Thymus (tissue), 11 donors: ENCODE data around the gene PCK1. TPM values are rescaled to one million over a fixed set of nuclear protein-coding genes. Genes with fewer than 3 reads are reported as not detected.
A peak's percentile ranks its signal among the peaks of the same experiment; 100 is the strongest.

Source experiments
- DNase-seq, 9 donors: peaks; one replicate each; pipeline ENCODE4 v3.0.0-alpha.2; 2013; ENCODE audit warnings: low spot score in 9 of 9, low read depth in 6 of 9, missing footprints in 1 of 9
- H3K27ac ChIP-seq, 2 donors: one replicate each; pipeline ENCODE4 v1.5.1; 2013; ENCODE audit warnings: control low read depth in 1 of 2, low read depth in 1 of 2, low read length in 1 of 2, mild to moderate bottlenecking in 1 of 2, moderate library complexity in 1 of 2
- H3K27me3 ChIP-seq, 2 donors: one replicate each; pipeline ENCODE4 v1.5.1; 2013; ENCODE audit warnings: low read length in 1 of 2; ENCODE audit not compliant: control insufficient read depth in 2 of 2, insufficient read depth in 1 of 2
- H3K36me3 ChIP-seq, 2 donors: one replicate each; pipeline ENCODE4 v1.5.1; 2013; ENCODE audit warnings: low read length in 1 of 2, mild to moderate bottlenecking in 1 of 2, moderate library complexity in 1 of 2; ENCODE audit not compliant: control insufficient read depth in 2 of 2, insufficient read depth in 2 of 2
- H3K4me1 ChIP-seq, 2 donors: one replicate each; pipeline ENCODE4 v1.5.1; 2013; ENCODE audit warnings: low read length in 2 of 2; ENCODE audit not compliant: control insufficient read depth in 2 of 2, insufficient read depth in 2 of 2
- H3K4me3 ChIP-seq, 2 donors: one replicate each; pipeline ENCODE4 v1.5.1; 2013; ENCODE audit warnings: low read length in 2 of 2, control low read depth in 1 of 2, mild to moderate bottlenecking in 1 of 2
- H3K9me3 ChIP-seq, 2 donors: one replicate each; pipeline ENCODE4 v1.5.1; 2013; ENCODE audit warnings: low read length in 1 of 2, mild to moderate bottlenecking in 1 of 2; ENCODE audit not compliant: control insufficient read depth in 2 of 2, insufficient read depth in 1 of 2
- WGBS: extraction: QIAGEN DNeasy Blood & Tissue Kit; methylation state at CpG from one replicate; pipeline ENCODE4 v1.1.7; 2013; 5-methylcytosine and 5-hydroxymethylcytosine counted together
- polyA plus RNA-seq: library from polyadenylated mRNA; stranded (reverse); fragments of 200-250 nt; gene quantifications from one replicate; pipeline ENCODE4 v1.2.3, GENCODE V29; 2013
- total RNA-seq: library from RNA; stranded (reverse); fragments of 120-200 nt; gene quantifications from one replicate; pipeline ENCODE4 v1.2.4, GENCODE V29; 2013
- donor health status: healthy.

The PCK1 gene
- total and polyA plus RNA-seq, 2 donors = 0.19 to 0.30 TPM

DNA sequence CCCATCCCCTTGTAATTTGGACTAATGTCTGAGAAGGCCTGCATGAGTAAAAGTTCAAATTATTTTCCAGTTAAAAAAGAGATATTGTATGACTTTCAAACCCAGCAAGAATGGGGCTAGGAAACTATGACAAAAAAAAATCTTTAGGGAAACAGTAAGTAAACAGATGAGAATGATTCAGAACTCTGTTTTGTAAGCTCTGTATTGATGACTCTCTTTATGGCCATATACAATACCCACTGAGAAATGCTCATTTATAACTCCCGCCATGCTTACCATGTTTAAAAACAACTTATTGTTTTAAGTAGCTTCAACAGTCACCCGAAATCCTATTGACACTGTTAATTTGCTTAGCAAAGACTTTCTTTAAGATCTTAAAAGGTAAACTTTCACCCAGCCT is 17.2 kb upstream of the PCK1 start:
- Histone ChIP-seq H3K36me3 (no peaks in the 10 kb centered on the region), H3K9me3 (no peaks in the 10 kb centered on the region), H3K4me3 (no peak overlapping the region), H3K4me1 (no peaks in the 10 kb centered on the region), H3K27me3 (peaks cover 0 to 2% of the 10 kb centered on the region in 2 donors), H3K27ac (no peak overlapping the region)
- DNase-seq = no peak
- WGBS = 49% methylated on average over 2 of the region's 2 CpGs

DNA sequence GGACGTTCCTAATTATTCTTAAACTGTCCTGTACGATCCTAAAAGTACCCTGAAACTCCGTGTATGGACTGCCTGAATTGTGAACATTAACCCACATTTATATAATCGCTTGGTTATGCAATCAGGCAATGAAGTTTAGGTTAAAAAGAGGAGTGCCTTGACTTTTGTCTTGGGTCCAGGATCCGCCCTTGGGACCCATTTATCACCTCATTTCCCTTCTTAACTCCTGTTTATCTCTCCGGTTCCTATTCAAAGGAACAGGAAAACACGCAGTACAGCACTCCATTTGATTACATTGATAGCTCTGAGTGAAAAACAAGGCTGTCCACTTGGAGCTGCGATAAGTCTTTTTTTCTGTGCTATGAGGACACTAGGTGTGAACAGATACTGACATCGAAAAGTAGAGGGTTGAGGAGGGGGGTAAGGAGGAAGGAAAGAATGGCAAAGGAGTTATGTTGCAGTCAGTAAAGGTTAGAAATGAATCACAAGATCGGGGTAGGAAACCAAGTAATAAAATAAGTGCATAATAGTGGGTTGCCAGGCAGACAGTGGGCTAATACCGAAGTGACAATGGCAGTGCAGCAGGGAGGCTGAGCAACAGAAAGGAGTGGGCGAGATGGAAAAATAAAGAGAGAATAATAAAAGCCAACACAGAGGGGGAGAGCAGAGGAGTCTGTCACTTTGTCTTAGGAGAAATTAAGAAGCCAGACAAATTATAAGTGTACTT is 15.9 kb upstream of the PCK1 start:
- H3K4me1 ChIP-seq = no peaks in the 10 kb centered on the region
- DNase-seq = no peak
- no peaks in the 10 kb centered on the region for H3K36me3 ChIP-seq
- H3K27me3 ChIP-seq = peaks cover 0 to 2% of the 10 kb centered on the region in 2 donors
- WGBS = 73% methylated on average over 12 of the region's 12 CpGs
- no peak overlapping the region for H3K27ac ChIP-seq
- no peak overlapping the region for H3K4me3 ChIP-seq
- no peaks in the 10 kb centered on the region for H3K9me3 ChIP-seq

DNA sequence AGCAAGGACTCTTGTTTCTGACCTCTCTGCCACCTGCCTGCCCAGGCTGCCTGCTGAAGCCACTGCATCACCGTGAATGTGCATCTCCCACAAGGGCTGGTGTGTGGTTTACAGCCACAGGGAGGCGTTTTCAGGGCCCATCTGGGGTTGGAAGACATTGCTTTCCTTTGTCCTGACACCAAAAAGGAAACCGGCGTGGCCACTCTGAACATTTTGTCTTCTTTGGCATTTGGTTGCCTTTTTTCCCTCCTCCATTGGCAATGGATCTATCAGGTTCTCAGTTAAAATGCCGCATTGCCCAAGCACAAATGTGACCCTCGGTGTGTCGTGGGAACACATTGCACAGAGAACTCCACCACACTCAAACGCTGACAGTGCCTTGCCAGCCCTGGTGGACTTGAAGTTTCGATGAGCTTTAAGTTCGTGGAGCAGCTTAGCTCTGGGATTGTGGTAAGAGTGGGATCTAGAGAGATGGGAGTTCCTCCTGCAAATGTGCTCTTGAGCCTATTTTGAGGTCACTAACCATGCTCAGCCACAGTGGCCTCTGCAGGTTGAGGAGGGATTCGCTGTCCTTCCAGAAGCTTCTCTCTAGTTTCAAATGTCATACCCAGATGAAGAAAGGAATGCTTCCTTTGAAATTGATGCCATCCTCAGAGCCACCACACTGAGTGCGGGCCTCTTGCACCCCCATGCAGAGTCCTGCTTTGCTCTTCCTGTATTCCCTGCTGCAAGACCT is 14.8 kb upstream of the PCK1 start:
- Histone ChIP-seq H3K36me3 (no peaks in the 10 kb centered on the region), H3K9me3 (no peaks in the 10 kb centered on the region), H3K4me1 (no peaks in the 10 kb centered on the region), H3K4me3 (no peak overlapping the region), H3K27me3 (peaks cover 0 to 2% of the 10 kb centered on the region in 2 donors), H3K27ac (no peak overlapping the region)
- 88% methylated on average over 12 of the region's 12 CpGs for WGBS
- DNase-seq = no peak

DNA sequence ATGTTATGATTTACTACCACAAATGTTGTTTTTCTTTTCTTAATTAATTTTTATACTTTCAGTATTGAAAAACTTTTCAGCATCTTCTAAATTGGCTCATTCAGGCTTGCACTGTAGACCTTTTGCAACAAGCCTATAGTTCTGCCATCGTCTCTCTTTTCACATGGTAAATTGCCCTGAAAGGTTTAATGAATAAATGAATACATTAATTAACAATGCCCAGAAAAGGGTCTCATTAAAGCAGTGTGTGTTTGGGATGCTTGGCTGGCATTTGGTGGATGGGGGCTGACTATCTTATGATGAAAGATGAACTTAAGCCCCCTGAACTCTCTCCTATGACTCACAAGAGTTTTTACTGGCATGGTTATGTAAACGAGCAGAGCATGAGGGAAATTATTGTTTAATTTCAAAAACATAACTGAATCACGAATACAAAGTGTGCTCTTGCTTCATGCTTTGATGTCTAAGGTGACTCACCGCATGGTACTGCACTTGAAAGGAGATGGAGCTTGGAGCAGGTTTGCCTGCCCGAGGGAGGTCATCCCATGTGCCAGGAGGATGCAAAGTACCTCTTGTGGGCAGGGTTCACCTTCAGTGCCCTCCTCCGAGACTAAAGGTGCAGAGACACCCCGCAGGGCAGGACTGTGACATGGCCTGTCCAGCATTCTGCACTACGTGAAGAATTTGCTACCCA is 13.8 kb upstream of the PCK1 start:
- WGBS = 91% methylated on average over 8 of the region's 8 CpGs
- no peak for DNase-seq
- Histone ChIP-seq H3K9me3 (no peaks in the 10 kb centered on the region), H3K27me3 (peaks cover 0 to 2% of the 10 kb centered on the region in 2 donors), H3K27ac (no peak overlapping the region), H3K36me3 (no peaks in the 10 kb centered on the region), H3K4me3 (no peak overlapping the region), H3K4me1 (no peaks in the 10 kb centered on the region)

DNA sequence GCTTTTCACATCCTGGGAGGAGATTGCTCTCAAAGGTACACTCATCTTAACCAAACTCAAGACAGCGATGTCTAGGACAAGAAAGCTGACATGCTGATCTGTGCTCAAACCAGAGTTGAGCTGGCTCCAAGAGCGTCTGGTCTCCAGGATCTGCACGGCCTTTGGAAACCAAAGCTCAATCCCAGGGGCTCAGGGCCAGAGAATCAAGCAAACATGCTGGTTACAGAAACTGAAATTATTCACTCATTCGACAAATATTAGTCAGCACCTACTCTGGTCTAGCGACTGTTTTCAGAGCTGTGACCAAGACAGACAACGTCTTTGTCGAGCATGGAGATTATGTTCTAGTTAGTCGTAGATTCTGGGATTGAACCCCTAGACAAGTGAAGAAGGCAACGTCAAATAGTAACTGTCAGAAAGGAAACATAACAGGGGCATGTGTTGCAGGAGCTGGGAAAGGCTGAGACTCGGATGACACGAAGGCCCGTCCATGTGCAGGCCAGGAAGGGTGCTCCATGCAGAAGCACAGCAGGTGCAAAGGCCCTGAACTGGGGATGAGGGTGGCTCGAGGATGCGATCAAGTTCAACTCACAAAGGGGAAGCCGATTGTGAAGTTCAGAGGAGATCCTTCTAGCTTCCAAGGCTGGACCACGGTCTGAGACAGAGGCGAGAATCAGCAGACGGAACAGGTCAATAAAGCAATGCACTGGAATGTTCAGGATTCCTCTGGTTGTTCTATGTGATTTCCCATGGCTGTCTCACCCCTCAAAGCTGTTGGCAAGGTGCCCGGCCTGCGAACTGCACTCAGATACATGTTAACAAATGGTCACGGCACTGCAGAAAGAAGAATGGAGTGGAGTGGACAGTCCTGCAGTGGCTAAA is 12.5 kb upstream of the PCK1 start:
- Histone ChIP-seq H3K36me3 (no peaks in the 10 kb centered on the region), H3K4me1 (no peaks in the 10 kb centered on the region), H3K9me3 (no peaks in the 10 kb centered on the region), H3K27me3 (peaks cover 0 to 2% of the 10 kb centered on the region in 2 donors), H3K4me3 (no peak overlapping the region), H3K27ac (peak overlapping the region; percentile 2 to 15)
- WGBS = 92% methylated on average over 21 of the region's 21 CpGs
- DNase-seq = no peak

- no peaks in the 10 kb centered on the region for H3K9me3 ChIP-seq
- no peak overlapping the region for H3K27ac ChIP-seq
- H3K27me3 ChIP-seq = peaks cover 0 to under 1% of the 10 kb centered on the region in 2 donors
- DNase-seq = no peak
- 99% methylated on average over 6 of the region's 6 CpGs for WGBS
- no peaks in the 10 kb centered on the region for H3K36me3 ChIP-seq
- no peaks in the 10 kb centered on the region for H3K4me1 ChIP-seq
- H3K4me3 ChIP-seq = no peak overlapping the region
These were observed 8.4 kb upstream of the PCK1 start for GRCh38 chr20:57552471-57552870.

- H3K27me3 ChIP-seq = peaks cover 0 to 3% of the 10 kb centered on the region in 2 donors
- H3K4me3 ChIP-seq = no peak overlapping the region
- no peaks in the 10 kb centered on the region for H3K9me3 ChIP-seq
- no peaks in the 10 kb centered on the region for H3K36me3 ChIP-seq
- no peak overlapping the region for H3K27ac ChIP-seq
- 93% methylated on average over 11 of the region's 11 CpGs for WGBS
- no peaks in the 10 kb centered on the region for H3K4me1 ChIP-seq
- DNase-seq = no peak
These were observed 7.4 kb upstream of the PCK1 start for GRCh38 chr20:57553376-57554018.

GRCh38 chr20:57555457-57556184 is 5.3 kb upstream of the PCK1 start:
- Histone ChIP-seq H3K36me3 (no peaks in the 10 kb centered on the region), H3K4me3 (no peak overlapping the region), H3K9me3 (no peaks in the 10 kb centered on the region), H3K27ac (no peak overlapping the region), H3K4me1 (no peaks in the 10 kb centered on the region), H3K27me3 (peaks cover 0 to 3% of the 10 kb centered on the region in 2 donors)
- no peak for DNase-seq
- 75% methylated on average over 11 of the region's 11 CpGs for WGBS
